Stimulated activated CD4-positive, alpha-beta T cell treated with anti-CD3 and anti-CD28 coated beads, Interleukin-1b, Interleukin-23, amount 100 ng/mL, for 48 hours (primary cell): ENCODE measurements around the gene NUDT19.
"Not testable (repeated sequence)": the region's sequence is repeated elsewhere in the genome, so short reads cannot be mapped to it uniquely, and the experiment has no call there.

Source experiments
- DNase-seq: peaks from one replicate; pipeline ENCODE4 v3.0.0-alpha.2; 2020

The NUDT19 gene

DNA sequence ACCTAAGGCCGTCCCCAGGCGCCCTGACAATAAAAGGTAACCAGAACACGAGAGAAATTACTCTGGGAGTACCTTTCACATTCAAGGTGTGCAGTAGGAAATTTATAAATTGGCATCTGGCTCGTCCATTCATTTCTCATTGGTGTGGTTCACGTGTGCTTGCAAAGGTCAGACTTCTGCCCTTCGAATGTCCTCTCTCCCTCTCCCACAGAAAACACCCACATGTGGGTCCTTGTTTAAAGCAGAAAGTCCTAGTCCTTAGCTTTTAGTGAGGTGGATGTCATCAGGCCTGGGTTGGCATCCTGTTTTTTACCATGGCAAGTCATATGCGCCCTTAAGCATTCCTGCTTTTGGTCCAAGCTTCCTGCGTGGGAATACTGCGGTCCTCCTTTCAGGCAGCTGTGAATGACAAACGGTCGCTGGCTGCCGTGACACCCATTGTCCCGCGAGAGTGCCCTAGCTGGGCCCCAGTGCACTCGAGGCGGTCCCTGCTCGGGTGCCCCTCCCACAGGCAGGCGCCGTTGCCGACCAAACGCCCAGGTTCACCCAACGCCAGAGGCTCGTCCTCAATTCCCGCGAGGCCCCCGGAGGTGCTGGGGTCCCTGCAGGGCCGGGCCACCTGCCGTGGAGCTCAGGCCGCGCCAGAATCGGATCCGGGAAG is at the start of gene NUDT19:
Gene NUDT19, plus strand, starts transcription at position 531 of the 661 bp plus-strand sequence. CDS start 140 bp downstream, outside the sequence.
- peak; percentile 87 for DNase-seq

- peak; percentile 77 for DNase-seq
Measured at GRCh38 chr19:32642771-32643170, 48.9 kb upstream of the NUDT19 start.

GRCh38 chr19:32646556-32646955 is 45.1 kb upstream of the NUDT19 start:
- DNase-seq, result no peak

DNA sequence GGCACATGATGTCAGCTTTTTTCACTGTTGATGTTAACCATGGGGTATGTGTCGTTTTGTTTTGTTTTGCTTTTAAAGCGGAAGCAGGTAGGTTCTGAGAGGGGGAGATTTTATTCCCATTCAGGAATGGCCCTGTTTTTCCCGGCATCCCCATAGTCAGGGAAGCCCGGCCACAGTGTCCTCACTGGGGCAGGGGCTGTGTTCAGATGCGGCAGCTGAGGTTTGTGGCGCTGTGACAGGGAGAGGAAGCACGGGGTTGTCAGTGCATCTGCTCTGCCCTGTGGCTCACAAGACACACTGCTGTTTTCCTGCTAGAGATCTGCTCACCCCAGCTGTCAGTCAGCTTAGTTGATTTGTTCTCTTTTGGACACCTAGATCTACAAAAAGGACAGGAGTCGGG is 44.3 kb upstream of the NUDT19 start:
- DNase-seq, result no peak

GRCh38 chr19:32649751-32650150 is 41.9 kb upstream of the NUDT19 start:
- DNase-seq, result no peak

GRCh38 chr19:32650671-32651070 is 41.0 kb upstream of the NUDT19 start:
- no peak for DNase-seq

GRCh38 chr19:32651729-32652140 is 39.9 kb upstream of the NUDT19 start:
- DNase-seq, result no peak

- DNase-seq, result not testable (repeated sequence)
Measured at GRCh38 chr19:32652331-32652730, 39.3 kb upstream of the NUDT19 start.

GRCh38 chr19:32652894-32653598 is 38.6 kb upstream of the NUDT19 start:
- DNase-seq, result no peak

- DNase-seq, result no peak
Measured at GRCh38 chr19:32653599-32653915, 38.1 kb upstream of the NUDT19 start.

DNA sequence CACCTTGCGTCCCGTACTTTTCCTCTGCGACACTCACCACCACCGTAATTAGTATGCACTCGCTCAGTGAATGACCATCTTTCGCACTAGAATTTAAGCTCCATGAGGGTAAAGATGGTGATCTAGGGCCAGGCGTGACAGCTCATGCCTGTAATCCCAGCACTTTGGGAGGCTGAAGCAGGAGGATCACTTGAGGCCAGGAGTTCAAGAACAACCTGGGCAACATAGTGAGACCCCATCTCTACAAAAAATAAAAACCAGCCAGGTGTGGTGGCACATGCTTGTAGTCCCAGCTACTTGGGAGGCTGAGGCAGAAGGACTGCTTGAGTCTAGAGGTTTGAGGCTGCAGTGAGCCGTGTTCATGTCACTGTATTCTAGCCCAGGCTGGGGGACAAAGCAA is 35.2 kb upstream of the NUDT19 start:
- DNase-seq, result not testable (repeated sequence)

- DNase-seq, result no peak
Measured at GRCh38 chr19:32658075-32658474, 33.5 kb upstream of the NUDT19 start.

- DNase-seq, result no peak
Measured at GRCh38 chr19:32658527-32658926, 33.1 kb upstream of the NUDT19 start.

- no peak for DNase-seq
Measured at GRCh38 chr19:32661318-32661717, 30.3 kb upstream of the NUDT19 start.

DNA sequence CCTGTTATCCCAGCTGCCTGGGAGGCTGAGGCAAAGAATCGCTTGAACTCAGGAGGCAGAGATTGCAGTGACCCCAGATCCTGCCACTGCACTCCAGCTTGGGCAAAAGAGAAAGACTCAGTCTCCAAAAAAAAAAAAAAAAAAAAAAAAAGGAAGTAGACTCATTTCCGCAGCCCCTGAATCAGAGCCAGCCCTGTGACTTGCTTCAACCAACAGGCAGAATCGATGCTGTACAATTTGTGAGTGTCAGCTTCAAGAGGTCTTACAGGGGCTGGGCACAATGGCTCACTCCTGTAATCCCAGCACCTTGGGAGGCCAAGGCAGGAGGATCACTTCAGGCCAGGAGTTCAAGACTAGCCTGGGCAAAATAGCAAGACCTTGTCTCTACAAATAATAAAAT is 29.4 kb upstream of the NUDT19 start:
- no peak for DNase-seq

DNA sequence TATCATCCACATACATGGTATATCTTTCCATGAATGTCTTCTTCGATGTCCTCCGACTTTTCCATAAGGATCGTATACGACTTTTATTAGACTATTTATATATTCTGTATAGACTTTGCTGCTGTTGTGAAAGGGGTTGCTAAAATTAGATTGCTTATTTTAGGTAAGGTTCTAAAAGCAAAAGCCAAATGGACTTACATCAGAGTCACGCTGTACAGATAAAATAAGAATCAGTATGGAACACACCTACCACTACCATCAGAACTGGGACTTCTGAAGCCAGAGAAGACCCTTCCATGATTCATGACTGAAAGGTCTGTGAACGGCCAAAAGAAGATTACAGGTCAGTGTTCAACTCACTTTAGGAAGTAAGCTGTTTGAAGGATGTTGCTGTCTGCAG is 25.5 kb upstream of the NUDT19 start:
- no peak for DNase-seq

DNA sequence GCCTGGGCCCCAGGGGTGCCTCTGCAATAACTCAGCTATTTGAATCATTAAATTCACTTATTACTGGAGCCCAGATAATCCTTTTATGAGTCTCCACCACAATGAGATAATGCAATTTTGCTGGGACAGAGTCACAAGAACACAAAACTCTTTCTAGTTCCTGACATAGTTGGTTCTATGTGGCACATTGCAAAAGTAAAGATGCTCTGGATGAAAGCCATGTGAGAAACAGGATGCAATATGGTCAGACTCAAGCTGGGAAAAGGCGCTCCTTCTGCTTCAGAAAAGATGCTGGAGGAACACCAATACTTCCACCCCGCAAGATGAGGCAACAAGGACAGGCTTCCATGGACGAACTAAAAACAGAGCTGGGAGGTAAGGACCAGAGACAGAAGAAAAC is 22.3 kb upstream of the NUDT19 start:
- DNase-seq, result no peak

DNA sequence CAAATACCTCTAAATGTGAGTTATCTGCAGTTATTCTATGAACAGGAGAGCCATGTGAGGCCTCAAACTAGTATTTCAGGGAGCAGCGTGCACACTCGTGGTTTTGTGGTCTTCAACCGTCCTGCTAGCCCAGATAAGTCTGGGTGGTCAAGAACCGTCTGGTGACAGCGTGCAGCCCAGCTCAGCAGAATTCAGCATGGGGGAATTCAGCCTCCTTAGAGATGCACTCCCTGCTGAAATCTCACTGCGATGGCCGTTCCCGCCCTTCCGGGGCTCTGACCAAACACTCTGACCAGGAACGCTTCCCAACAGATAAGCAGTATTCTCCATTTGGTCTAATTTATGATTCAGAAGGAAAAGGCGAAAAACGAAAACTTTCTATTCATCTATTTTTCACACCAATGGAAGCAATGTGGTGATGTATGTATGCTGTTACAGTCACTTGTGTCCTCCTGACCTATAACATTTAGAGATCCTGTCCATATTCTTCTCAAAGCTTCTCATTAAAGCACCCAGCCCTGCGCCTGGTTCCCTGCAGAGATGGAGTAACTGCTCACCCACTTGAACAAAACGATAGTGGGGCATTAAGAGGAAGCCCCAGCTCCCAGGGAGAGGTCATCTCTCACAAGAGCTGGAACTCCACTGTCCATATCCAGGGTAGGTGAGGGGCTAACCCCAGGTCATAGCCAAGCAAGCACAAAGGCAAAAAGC is 19.6 kb upstream of the NUDT19 start:
- DNase-seq, result no peak

GRCh38 chr19:32672841-32673240 is 18.8 kb upstream of the NUDT19 start:
- no peak for DNase-seq

- no peak for DNase-seq
Measured at GRCh38 chr19:32673573-32673972, 18.0 kb upstream of the NUDT19 start.

DNA sequence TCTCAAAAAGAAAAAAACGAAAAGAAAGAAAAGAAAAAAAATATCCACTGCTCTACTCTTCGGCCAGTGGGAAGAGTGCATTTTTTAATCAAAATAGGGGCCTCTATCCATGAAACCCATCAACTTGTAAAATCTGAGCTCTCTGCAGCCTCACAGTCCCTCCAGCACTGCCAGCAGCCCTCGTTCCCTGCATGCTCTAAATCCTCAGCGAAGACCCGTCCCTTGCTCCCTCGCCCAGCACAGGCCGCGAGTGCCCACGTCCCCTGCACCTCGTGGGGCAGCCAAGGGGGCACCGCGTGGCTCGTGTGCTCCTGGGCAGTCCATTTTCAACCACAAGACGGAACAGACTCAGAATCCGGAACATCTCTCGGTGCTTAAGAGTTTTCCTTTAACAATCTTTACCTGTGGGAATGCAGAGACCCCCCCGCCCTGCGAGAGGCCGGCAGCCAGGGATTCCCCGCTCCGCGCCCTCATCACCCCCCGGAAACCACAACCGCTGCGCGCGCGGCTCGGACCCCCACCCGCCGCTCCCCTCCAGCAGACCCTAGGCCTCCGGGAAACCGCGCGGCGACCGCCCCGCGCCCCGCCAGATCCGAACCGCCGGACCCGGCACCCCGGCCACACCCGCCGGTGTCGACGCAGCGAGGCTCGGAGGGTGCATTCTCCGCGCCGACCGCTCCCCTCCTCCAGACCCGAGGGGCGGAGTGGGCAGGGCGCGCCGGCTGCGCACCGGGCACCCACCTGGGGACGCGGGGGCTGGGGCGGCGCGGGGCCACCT is 17.3 kb upstream of the NUDT19 start:
- no peak for DNase-seq

DNA sequence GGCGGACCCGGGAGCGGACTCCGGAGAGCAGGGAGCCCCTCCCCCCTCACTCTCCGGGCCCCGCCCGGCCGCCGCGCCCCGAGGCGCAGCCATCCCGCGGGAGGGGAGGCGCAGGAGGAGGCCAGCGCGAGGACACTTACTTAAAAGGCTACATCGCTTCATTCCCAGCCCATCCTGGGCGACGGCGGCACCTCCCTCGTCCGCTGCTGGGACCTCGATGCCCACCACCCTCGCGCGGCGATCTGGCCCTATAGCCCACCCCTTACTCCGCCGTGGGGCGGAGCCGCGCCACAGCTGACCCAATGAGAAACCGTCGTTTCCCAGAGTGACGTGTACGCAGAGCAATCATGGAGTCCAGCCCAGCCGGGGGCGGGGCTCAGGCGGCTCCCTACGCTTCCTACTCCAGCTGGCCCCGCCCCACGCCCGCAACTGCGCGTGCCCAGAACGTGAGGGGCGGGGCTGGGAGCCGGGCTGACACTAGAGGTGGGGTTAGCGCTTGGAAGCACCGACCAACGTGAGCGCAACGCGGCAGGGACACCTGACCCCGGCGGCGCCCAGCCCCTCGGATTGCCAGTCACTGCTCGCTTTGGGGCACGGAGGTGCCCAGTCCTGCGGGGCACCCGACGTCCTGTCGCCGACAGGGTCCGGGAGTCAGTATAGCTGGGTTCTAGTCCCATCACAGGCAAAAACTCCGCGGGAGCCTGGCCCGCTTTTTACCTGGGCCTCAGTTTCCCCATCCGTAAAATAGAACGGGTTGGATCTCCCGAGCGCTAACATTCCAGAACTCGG is 16.5 kb upstream of the NUDT19 start, which contains the start of gene ANKRD27:
Gene ANKRD27, minus strand, starts transcription at position 250 of the 789 bp plus-strand sequence. CDS start 16,165 bp downstream, outside the sequence.
- peak; percentile 97 for DNase-seq
